ELR (cell line): ENCODE results near the gene LFNG.
"Not testable (repeated sequence)": the region's sequence is repeated elsewhere in the genome, so short reads cannot be mapped to it uniquely, and the experiment has no call there.

ENCODE experiments used
- DNase-seq: peaks from one replicate; pipeline ENCODE4 v3.0.0-alpha.2; 2015; ENCODE audit warnings: low read depth

Gene LFNG

GRCh38 chr7:2530071-2530987, 10.8 kb downstream of the LFNG start:
- DNase-seq: peak; percentile 63

GRCh38 chr7:2530994-2531795, 11.6 kb downstream of the LFNG start:
- not testable (repeated sequence) for DNase-seq

GRCh38 chr7:2531796-2532110, 12.2 kb downstream of the LFNG start:
- not testable (repeated sequence) for DNase-seq

GRCh38 chr7:2532199-2532772, 12.7 kb downstream of the LFNG start:
- not testable (repeated sequence) for DNase-seq

- not testable (repeated sequence) for DNase-seq
Observed at GRCh38 chr7:2532816-2533215, 13.2 kb downstream of the LFNG start.

GRCh38 chr7:2533566-2533965, 14.0 kb downstream of the LFNG start:
- DNase-seq: not testable (repeated sequence)

- DNase-seq: not testable (repeated sequence)
Observed at GRCh38 chr7:2534214-2534613, 14.6 kb downstream of the LFNG start.

GRCh38 chr7:2535872-2536627, 16.5 kb downstream of the LFNG start:
- DNase-seq: not testable (repeated sequence)

GRCh38 chr7:2537981-2538851, 18.6 kb downstream of the LFNG start:
- DNase-seq: no peak

GRCh38 chr7:2539031-2539911, 19.7 kb downstream of the LFNG start:
- DNase-seq: no peak

- DNase-seq: no peak
Observed at GRCh38 chr7:2540133-2540532, 20.6 kb downstream of the LFNG start.

- DNase-seq: no peak
Observed at GRCh38 chr7:2540641-2541051, 21.1 kb downstream of the LFNG start.

GRCh38 chr7:2541291-2542010, 21.9 kb downstream of the LFNG start:
- DNase-seq: no peak

- DNase-seq: no peak
Observed at GRCh38 chr7:2542011-2542915, 22.7 kb downstream of the LFNG start.

- no peak for DNase-seq
Observed at GRCh38 chr7:2542916-2543871, 23.6 kb downstream of the LFNG start.

GRCh38 chr7:2544541-2545188, 25.1 kb downstream of the LFNG start:
- no peak for DNase-seq
